Measurements from ENCODE around the gene MAP3K3. TPM values are rescaled to one million over a fixed set of nuclear protein-coding genes. Genes with fewer than 3 reads are reported as not detected.

Gene MAP3K3
- total and polyA plus RNA-seq, 7 experiments from 2014 or later, result 29.4 to 105 (median 81.0) TPM

- ChIA-PET POLR2A (no interaction called here), CTCF (interaction anchor here (0.6 to 7.5 kb wide), 5 partner anchors 9 to 188 kb away, joined by 3 to 112 read pairs (median 4); partner anchors contain the start of genes DCAF7 and MAP3K3)
- Mint-ChIP-seq H3K4me3 (no peak overlapping the region), H3K27me3 (peaks cover 0 to 10% (median 0%) of the 10 kb centered on the region in 5 donors), H3K4me1 (peaks cover 22 to 30% (median 29%) of the 10 kb centered on the region in 7 donors), H3K27ac (no peak overlapping the region), H3K9me3 (no peaks in the 10 kb centered on the region), H3K36me3 (peaks cover 0 to 15% (median 5%) of the 10 kb centered on the region in 5 donors)
- Histone ChIP-seq H3K4me1 (ENCODE audit: control insufficient read depth in 2 of 2, insufficient read depth in 2 of 2, low read length in 2 of 2) (peaks cover 25 to 28% of the 10 kb centered on the region in 2 donors), H3K27me3 (ENCODE audit: control insufficient read depth in 2 of 2, insufficient read depth in 2 of 2, low read length in 2 of 2) (peaks cover 0 to 3% of the 10 kb centered on the region in 2 donors), H3K9me3 (ENCODE audit: control insufficient read depth in 2 of 3, low read length in 3 of 3) (no peaks in the 10 kb centered on the region), H3K27ac (ENCODE audit: low read depth, low read length) (no peak overlapping the region), H3K36me3 (ENCODE audit: control insufficient read depth in 2 of 3, insufficient read depth in 3 of 3, low read length in 3 of 3) (peaks cover 0 to 5% (median 0%) of the 10 kb centered on the region in 3 experiments), H3K4me3 (ENCODE audit: low read length) (no peak overlapping the region)
- no peak for ATAC-seq
- intact Hi-C loops (cut with micrococcal nuclease), result loop anchor here (2.0 to 5.0 kb wide), 4 partner anchors 63 to 166 kb away; partner anchors contain the start of genes CYB561 (in 1 of the 2) and DCAF7 (in 1 of the 2)
- no peak for DNase-seq
Measured at GRCh38 chr17:63613663-63614062, 8.6 kb upstream of the MAP3K3 start.

- Mint-ChIP-seq H3K4me1 (peaks cover 27 to 41% (median 36%) of the 10 kb centered on the region in 7 donors), H3K27me3 (peaks cover 0 to 12% (median 0%) of the 10 kb centered on the region in 5 donors), H3K27ac (peak overlapping the region; percentile 8 to 92 (median 53)), H3K9me3 (no peaks in the 10 kb centered on the region), H3K4me3 (peak overlapping the region; percentile 76 to 99 (median 92)), H3K36me3 (no peaks in the 10 kb centered on the region)
- ATAC-seq (no peak), DNase-seq (no peak)
- H3K27me3 ChIP-seq (ENCODE audit: control insufficient read depth in 2 of 2, insufficient read depth in 2 of 2, low read length in 2 of 2), result peaks cover 0 to 3% of the 10 kb centered on the region in 2 donors
- H3K9me3 ChIP-seq (ENCODE audit: control insufficient read depth in 2 of 3, low read length in 3 of 3), result no peaks in the 10 kb centered on the region
- CTCF ChIA-PET, result interaction anchor here (1.2 to 1.9 kb wide), 3 partner anchors 10 to 195 kb away, joined by 4 to 8 read pairs (median 5); no protein-coding TSS in a partner anchor
- H3K4me3 ChIP-seq (ENCODE audit: low read length), result peak overlapping the region; percentile 82
- intact Hi-C loops (cut with micrococcal nuclease), result loop anchor here in 1 of 2 donors (5.0 to 10.0 kb wide), 4 partner anchors 206 to 919 kb away; partner anchors contain the start of genes FTSJ3, PSMC5 and TANC2
- peak overlapping the region; percentile 75 for H3K27ac ChIP-seq (ENCODE audit: low read depth, low read length)
- POLR2A ChIA-PET, result interaction anchor here (0.6 to 8.7 kb wide), 15 partner anchors 10 to 196 kb away, joined by 3 to 99 read pairs (median 8); partner anchors contain the start of genes CCDC47, DDX42, LIMD2 and TACO1
- peaks cover 0 to 4% (median 0%) of the 10 kb centered on the region in 3 experiments for H3K36me3 ChIP-seq (ENCODE audit: control insufficient read depth in 2 of 3, insufficient read depth in 3 of 3, low read length in 3 of 3)
- peaks cover 15 to 26% of the 10 kb centered on the region in 2 donors for H3K4me1 ChIP-seq (ENCODE audit: control insufficient read depth in 2 of 2, insufficient read depth in 2 of 2, low read length in 2 of 2)
Measured at GRCh38 chr17:63621229-63621683, 961 bp upstream of the MAP3K3 start.

- Histone ChIP-seq H3K9me3 (ENCODE audit: control insufficient read depth in 2 of 3, low read length in 3 of 3) (no peaks in the 10 kb centered on the region), H3K4me1 (ENCODE audit: control insufficient read depth in 2 of 2, insufficient read depth in 2 of 2, low read length in 2 of 2) (peaks cover 23 to 33% of the 10 kb centered on the region in 2 donors), H3K27me3 (ENCODE audit: control insufficient read depth in 2 of 2, insufficient read depth in 2 of 2, low read length in 2 of 2) (no peaks in the 10 kb centered on the region), H3K36me3 (ENCODE audit: control insufficient read depth in 2 of 3, insufficient read depth in 3 of 3, low read length in 3 of 3) (peaks cover 0 to 4% (median 0%) of the 10 kb centered on the region in 3 experiments), H3K27ac (ENCODE audit: low read depth, low read length) (peak overlapping the region; percentile 75), H3K4me3 (ENCODE audit: low read length) (peak overlapping the region; percentile 82)
- Mint-ChIP-seq H3K27ac (peak overlapping the region; percentile 83 to 96 (median 91)), H3K36me3 (no peaks in the 10 kb centered on the region), H3K27me3 (peaks cover 0 to 10% (median 0%) of the 10 kb centered on the region in 5 donors), H3K9me3 (no peaks in the 10 kb centered on the region), H3K4me1 (peaks cover 37 to 53% (median 51%) of the 10 kb centered on the region in 7 donors), H3K4me3 (peak overlapping the region; percentile 96 to 100 (median 99))
- POLR2A ChIA-PET, result interaction anchor here (0.9 to 8.7 kb wide), 22 partner anchors 8 to 226 kb away, joined by 3 to 99 read pairs (median 6); partner anchors contain the start of genes CCDC47, DDX42, LIMD2 and TACO1
- intact Hi-C loops (cut with micrococcal nuclease), result loop anchor here (1.0 to 10.0 kb wide), 16 partner anchors 10 to 920 kb away; partner anchors contain the start of genes CCDC47 (in 2 of the 2), DCAF7 (in 2 of the 2), FTSJ3 (in 2 of the 2) and PSMC5 (in 2 of the 2)
- ATAC-seq, result peak; percentile 36
- CTCF ChIA-PET, result interaction anchor here (1.5 to 1.9 kb wide), 3 partner anchors 10 to 197 kb away, joined by 5 to 8 read pairs (median 6); no protein-coding TSS in a partner anchor
- DNase-seq, result peak in 7 of 9 donors; percentile 27 to 74 (median 38)
Measured at GRCh38 chr17:63622574-63623390, 565 bp downstream of the MAP3K3 start.

GRCh38 chr17:63623786-63624530 is 1.7 kb downstream of the MAP3K3 start:
- peak overlapping the region; percentile 64 for H3K4me3 ChIP-seq (ENCODE audit: low read length)
- H3K4me1 ChIP-seq (ENCODE audit: control insufficient read depth in 2 of 2, insufficient read depth in 2 of 2, low read length in 2 of 2), result peaks cover 23 to 33% of the 10 kb centered on the region in 2 donors
- Mint-ChIP-seq H3K4me1 (peaks cover 37 to 60% (median 54%) of the 10 kb centered on the region in 7 donors), H3K27ac (peak overlapping the region in 8 of 9 donors; percentile 83 to 96 (median 90)), H3K36me3 (no peaks in the 10 kb centered on the region), H3K4me3 (peak overlapping the region; percentile 96 to 100 (median 99)), H3K9me3 (no peaks in the 10 kb centered on the region), H3K27me3 (peaks cover 0 to 2% (median 0%) of the 10 kb centered on the region in 5 donors)
- DNase-seq (no peak), ATAC-seq (no peak)
- H3K36me3 ChIP-seq (ENCODE audit: control insufficient read depth in 2 of 3, insufficient read depth in 3 of 3, low read length in 3 of 3), result peaks cover 0 to 4% (median 0%) of the 10 kb centered on the region in 3 experiments
- ChIA-PET POLR2A (interaction anchor here (0.7 to 8.7 kb wide), 11 partner anchors 11 to 150 kb away, joined by 3 to 99 read pairs (median 4); partner anchors contain the start of genes CCDC47 and DDX42), CTCF (interaction anchor here (0.6 to 0.8 kb wide), 2 partner anchors 9 to 12 kb away, joined by 3 to 4 read pairs; no protein-coding TSS in a partner anchor)
- no peaks in the 10 kb centered on the region for H3K9me3 ChIP-seq (ENCODE audit: control insufficient read depth in 2 of 3, low read length in 3 of 3)
- intact Hi-C loops (cut with micrococcal nuclease), result loop anchor here in 1 of 2 donors (2.0 to 10.0 kb wide), 5 partner anchors 203 to 922 kb away; partner anchors contain the start of genes CEP95, DDX5, FTSJ3 and PSMC5
- H3K27me3 ChIP-seq (ENCODE audit: control insufficient read depth in 2 of 2, insufficient read depth in 2 of 2, low read length in 2 of 2), result no peaks in the 10 kb centered on the region
- H3K27ac ChIP-seq (ENCODE audit: low read depth, low read length), result peak overlapping the region; percentile 64

GRCh38 chr17:63624531-63624880 is 2.3 kb downstream of the MAP3K3 start:
- peaks cover 23 to 33% of the 10 kb centered on the region in 2 donors for H3K4me1 ChIP-seq (ENCODE audit: control insufficient read depth in 2 of 2, insufficient read depth in 2 of 2, low read length in 2 of 2)
- Mint-ChIP-seq H3K27me3 (no peaks in the 10 kb centered on the region), H3K4me1 (peaks cover 37 to 63% (median 54%) of the 10 kb centered on the region in 7 donors), H3K27ac (peak overlapping the region in 1 of 9 donors; percentile 56), H3K36me3 (no peaks in the 10 kb centered on the region), H3K9me3 (no peaks in the 10 kb centered on the region), H3K4me3 (peak overlapping the region; percentile 68 to 99 (median 98))
- ChIA-PET CTCF (interaction anchor here (0.8 kb wide), 1 partner anchor 10 kb away, joined by 4 read pairs; no protein-coding TSS in a partner anchor), POLR2A (interaction anchor here (0.7 to 8.7 kb wide), 7 partner anchors 11 to 149 kb away, joined by 3 to 99 read pairs (median 4); partner anchors contain the start of genes CCDC47 and DDX42)
- peak overlapping the region; percentile 33 for H3K27ac ChIP-seq (ENCODE audit: low read depth, low read length)
- intact Hi-C loops (cut with micrococcal nuclease), result loop anchor here in 1 of 2 donors (5.0 to 10.0 kb wide), 4 partner anchors 203 to 922 kb away; partner anchors contain the start of genes FTSJ3, PSMC5 and TANC2
- no peak for DNase-seq
- H3K9me3 ChIP-seq (ENCODE audit: control insufficient read depth in 2 of 3, low read length in 3 of 3), result no peaks in the 10 kb centered on the region
- ATAC-seq, result no peak
- no peak overlapping the region for H3K4me3 ChIP-seq (ENCODE audit: low read length)
- H3K27me3 ChIP-seq (ENCODE audit: control insufficient read depth in 2 of 2, insufficient read depth in 2 of 2, low read length in 2 of 2), result no peaks in the 10 kb centered on the region
- peaks cover 0 to 8% (median 0%) of the 10 kb centered on the region in 3 experiments for H3K36me3 ChIP-seq (ENCODE audit: control insufficient read depth in 2 of 3, insufficient read depth in 3 of 3, low read length in 3 of 3)
